CD14-positive monocyte (primary cell): ENCODE measurements around the gene TMEM117. TPM values are rescaled to one million over a fixed set of nuclear protein-coding genes. Genes with fewer than 3 reads are reported as not detected.

Source experiments
- DNase-seq, 3 donors: peaks; one replicate each; pipeline ENCODE4 v3.0.0-alpha.2; 2011 to 2022
- H2AFZ ChIP-seq: 2 replicates; pipeline ENCODE4 v1.6.0; 2012; ENCODE audit warnings: mild to moderate bottlenecking, low read depth, low read length, inconsistent platforms; ENCODE audit not compliant: insufficient read depth, poor library complexity, severe bottlenecking
- H3K27ac ChIP-seq, 2 donors: 1 replicate in 1 of 2; 2 replicates in 1 of 2; pipeline ENCODE4 v1.5.1; 2012 to 2013; ENCODE audit warnings: low read length in 2 of 2, control low read depth in 1 of 2, inconsistent platforms in 1 of 2, low read depth in 1 of 2, mild to moderate bottlenecking in 1 of 2
- H3K27me3 ChIP-seq, 2 donors: one replicate each; pipeline versions ENCODE4 v1.6.0 to v1.6.1; 2011 to 2013; ENCODE audit warnings: low read length in 2 of 2; ENCODE audit not compliant: control insufficient read depth in 2 of 2, insufficient read depth in 2 of 2
- H3K36me3 ChIP-seq, 2 donors: replicated peaks in 1 of 2; 1 replicate in 1 of 2; 2 replicates in 1 of 2; pipeline versions ENCODE4 v1.5.1 to v1.6.1; 2012 to 2013; ENCODE audit warnings: low read length in 2 of 2, control low read depth in 1 of 2, inconsistent platforms in 1 of 2, mild to moderate bottlenecking in 1 of 2; ENCODE audit not compliant: insufficient read depth in 2 of 2, control insufficient read depth in 1 of 2
- H3K4me1 ChIP-seq, 2 donors: 1 replicate in 1 of 2; 2 replicates in 1 of 2; pipeline versions ENCODE4 v1.5.1 to v1.6.1; 2012 to 2013; ENCODE audit warnings: low read length in 2 of 2, control low read depth in 1 of 2, inconsistent platforms in 1 of 2, mild to moderate bottlenecking in 1 of 2, moderate library complexity in 1 of 2; ENCODE audit not compliant: insufficient read depth in 2 of 2, control insufficient read depth in 1 of 2
- H3K4me2 ChIP-seq: replicated peaks from 2 replicates; pipeline ENCODE3; 2012; ENCODE audit warnings: low read length, moderate library complexity, mild to moderate bottlenecking; ENCODE audit not compliant: poor library complexity, severe bottlenecking; ENCODE audit errors: extremely low read depth
- H3K4me3 ChIP-seq, 3 experiments: fragments of 200-600 bp in 1 of 3; sonication (generic) in 1 of 3; replicated peaks in 1 of 3; 1 replicate in 2 of 3; 2 replicates in 1 of 3; pipeline ENCODE4 v1.5.1; 2011 to 2013; ENCODE audit warnings: low read length in 3 of 3, mild to moderate bottlenecking in 3 of 3, control low read depth in 2 of 3, low read depth in 2 of 3, inconsistent platforms in 1 of 3, moderate library complexity in 1 of 3
- H3K79me2 ChIP-seq: 2 replicates; pipeline ENCODE4 v1.6.0; 2012; ENCODE audit warnings: mild to moderate bottlenecking, control low read depth, inconsistent platforms, low read length, moderate library complexity; ENCODE audit not compliant: insufficient read depth
- H3K9ac ChIP-seq: 2 replicates; pipeline ENCODE4 v1.6.0; 2017; ENCODE audit warnings: low read length, mild to moderate bottlenecking; ENCODE audit not compliant: insufficient read depth, poor library complexity, severe bottlenecking
- H3K9me3 ChIP-seq, 2 donors: replicated peaks in 1 of 2; 1 replicate in 1 of 2; 2 replicates in 1 of 2; pipeline versions ENCODE4 v1.5.1 to v1.6.1; 2012 to 2013; ENCODE audit warnings: low read length in 2 of 2, control low read depth in 1 of 2; ENCODE audit not compliant: control insufficient read depth in 1 of 2, insufficient read depth in 1 of 2
- H4K20me1 ChIP-seq: 2 replicates; pipeline ENCODE4 v1.6.0; 2012; ENCODE audit warnings: mild to moderate bottlenecking, low read length, control low read depth, moderate library complexity; ENCODE audit not compliant: insufficient read depth
- H3K27ac Mint-ChIP-seq, 7 donors: one replicate each; pipeline ENCODE4 v1.8.0; 2020; ENCODE audit warnings: mild to moderate bottlenecking in 7 of 7, mixed read lengths in 7 of 7, moderate library complexity in 6 of 7, inconsistent platforms in 2 of 7
- H3K27me3 Mint-ChIP-seq, 3 donors: one replicate each; pipeline ENCODE4 v1.8.0; 2021 to 2022; ENCODE audit warnings: low read depth in 3 of 3, mild to moderate bottlenecking in 3 of 3, mixed read lengths in 3 of 3, moderate library complexity in 3 of 3, inconsistent platforms in 1 of 3
- H3K36me3 Mint-ChIP-seq, 2 donors: one replicate each; pipeline ENCODE4 v1.8.0; 2020; ENCODE audit warnings: mixed read lengths in 2 of 2, inconsistent platforms in 1 of 2, mild to moderate bottlenecking in 1 of 2
- H3K4me1 Mint-ChIP-seq: one replicate; pipeline ENCODE4 v1.8.0; 2020; ENCODE audit warnings: mild to moderate bottlenecking, mixed read lengths
- H3K4me3 Mint-ChIP-seq, 2 donors: one replicate each; pipeline ENCODE4 v1.8.0; 2020; ENCODE audit warnings: mild to moderate bottlenecking in 2 of 2, mixed read lengths in 2 of 2, moderate library complexity in 1 of 2
- H3K9me3 Mint-ChIP-seq, 7 donors: one replicate each; pipeline ENCODE4 v1.8.0; 2020 to 2022; ENCODE audit warnings: mixed read lengths in 7 of 7, mild to moderate bottlenecking in 6 of 7, moderate library complexity in 6 of 7, inconsistent platforms in 2 of 7
- CTCF ChIP-seq: fragments of 200-600 bp; IDR thresholded peaks from one replicate; pipeline ENCODE4 v1.8.0; 2022; ENCODE audit warnings: antibody characterized with exemption, mild to moderate bottlenecking
- WGBS: methylation state at CpG from one replicate; pipeline ENCODE4 v1.1.5; 2013; ENCODE audit warnings: missing lambda C conversion rate; ENCODE audit not compliant: insufficient coverage; 5-methylcytosine and 5-hydroxymethylcytosine counted together
- intact Hi-C, 2 donors: fragments of 100-400 bp; cut with micrococcal nuclease; formaldehyde crosslinking; loops; one replicate each; pipeline versions ENCODE4 v1.15.0 to v1.15.1; 2023
- polyA plus RNA-seq, 3 donors: library from polyadenylated mRNA; depleted of rRNA in 1 of 3; unstranded in 2 of 3; stranded (reverse) in 1 of 3; fragments of 300-500 nt in 2 of 3; fragments of >200 nt in 1 of 3; fragmentation: Illumina TruSeq in 2 of 3; gene quantifications; 1 replicate in 2 of 3; 2 replicates in 1 of 3; pipeline ENCODE4 v1.2.3, GENCODE V29; 2012 to 2021

The TMEM117 gene
- polyA plus RNA-seq, 3 donors, result 0.11 to 0.42 TPM; not detected in 1

GRCh38 chr12:44019118-44019517, 183.2 kb downstream of the TMEM117 start:
- Mint-ChIP-seq H3K9me3 (no peaks in the 10 kb centered on the region), H3K36me3 (no peaks in the 10 kb centered on the region), H3K4me3 (no peak overlapping the region), H3K27me3 (peaks cover 0 to 2% (median 2%) of the 10 kb centered on the region in 3 donors), H3K4me1 (no peaks in the 10 kb centered on the region), H3K27ac (no peak overlapping the region)
- no CpG with 5 or more reads among the region's 2 CpGs for WGBS
- intact Hi-C loops, result no loop called here
- H3K4me2 ChIP-seq, result no peak overlapping the region
- H2AFZ ChIP-seq, result no peak overlapping the region
- H3K27me3 ChIP-seq, result no peaks in the 10 kb centered on the region
- H3K9ac ChIP-seq, result no peak overlapping the region
- H3K79me2 ChIP-seq, result no peaks in the 10 kb centered on the region
- no peaks in the 10 kb centered on the region for H3K9me3 ChIP-seq
- no peak for DNase-seq
- no peaks in the 10 kb centered on the region for H3K36me3 ChIP-seq
- no peak for TF ChIP-seq CTCF
- H3K4me3 ChIP-seq, result no peak overlapping the region
- no peak overlapping the region for H3K27ac ChIP-seq
- H4K20me1 ChIP-seq, result no peaks in the 10 kb centered on the region
- no peaks in the 10 kb centered on the region for H3K4me1 ChIP-seq

- H3K36me3 ChIP-seq, result no peaks in the 10 kb centered on the region
- Mint-ChIP-seq H3K27me3 (peaks cover 0 to 2% (median 2%) of the 10 kb centered on the region in 3 donors), H3K4me3 (no peak overlapping the region), H3K9me3 (peaks cover 0 to 1% (median 0%) of the 10 kb centered on the region in 7 donors), H3K36me3 (no peaks in the 10 kb centered on the region), H3K27ac (no peak overlapping the region), H3K4me1 (no peaks in the 10 kb centered on the region)
- no peak overlapping the region for H3K27ac ChIP-seq
- no peaks in the 10 kb centered on the region for H3K9me3 ChIP-seq
- H2AFZ ChIP-seq, result no peak overlapping the region
- H4K20me1 ChIP-seq, result no peaks in the 10 kb centered on the region
- H3K79me2 ChIP-seq, result no peaks in the 10 kb centered on the region
- no peak overlapping the region for H3K4me2 ChIP-seq
- intact Hi-C loops, result no loop called here
- WGBS, result no CpG with 5 or more reads among the region's 1 CpG
- no peaks in the 10 kb centered on the region for H3K4me1 ChIP-seq
- TF ChIP-seq CTCF, result no peak
- DNase-seq, result no peak
- H3K4me3 ChIP-seq, result no peak overlapping the region
- H3K9ac ChIP-seq, result no peak overlapping the region
- H3K27me3 ChIP-seq, result no peaks in the 10 kb centered on the region
Measured at GRCh38 chr12:44020555-44020954, 184.7 kb downstream of the TMEM117 start.
